ENCODE data around the gene HSD17B14. TPM values are rescaled to one million over a fixed set of nuclear protein-coding genes. Genes with fewer than 3 reads are reported as not detected.

The HSD17B14 gene
- total RNA-seq, 1 experiment from 2014 or later: not detected

DNA sequence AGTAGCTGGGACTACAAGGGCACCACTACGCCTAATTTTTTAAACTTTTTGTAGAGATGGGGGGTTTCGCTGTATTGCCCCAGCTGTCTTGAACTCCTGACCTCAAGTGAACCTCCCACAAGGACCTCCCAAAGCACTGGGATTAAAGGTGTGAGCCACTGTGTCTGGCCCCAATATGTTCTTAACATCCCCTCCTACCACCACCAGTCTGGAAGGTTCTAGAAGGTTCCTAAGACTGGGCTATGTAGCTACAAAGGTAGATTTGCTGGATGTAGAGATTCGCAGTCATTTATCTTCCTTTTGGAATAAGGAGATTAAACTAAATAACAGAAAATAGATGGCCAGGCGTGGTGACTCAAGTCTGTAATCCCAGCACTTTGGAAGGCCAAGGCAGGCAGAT lies 5.3 kb downstream of the HSD17B14 start:
- no peak for DNase-seq (ENCODE audit: low spot score)

DNA sequence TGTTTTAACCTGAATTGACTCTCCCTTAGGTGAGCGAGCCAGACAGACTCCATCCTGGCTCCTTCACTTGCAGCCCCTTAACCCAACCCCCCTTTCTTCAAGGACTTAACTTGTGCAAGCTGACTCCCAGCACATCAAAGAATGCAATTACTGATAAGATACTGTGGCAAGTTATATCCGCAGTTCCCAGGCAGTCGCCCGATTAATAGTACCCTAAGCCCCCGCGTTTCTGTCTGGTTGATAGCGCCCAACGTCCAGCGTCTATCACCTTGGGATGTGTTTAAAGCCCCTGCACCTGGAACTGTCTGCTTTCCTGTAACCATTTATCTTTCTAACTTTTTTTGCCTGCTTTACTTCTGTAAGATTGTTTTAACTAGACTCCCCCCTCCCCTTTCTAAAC lies 6.2 kb downstream of the HSD17B14 start:
- DNase-seq (ENCODE audit: low spot score): no peak

DNA sequence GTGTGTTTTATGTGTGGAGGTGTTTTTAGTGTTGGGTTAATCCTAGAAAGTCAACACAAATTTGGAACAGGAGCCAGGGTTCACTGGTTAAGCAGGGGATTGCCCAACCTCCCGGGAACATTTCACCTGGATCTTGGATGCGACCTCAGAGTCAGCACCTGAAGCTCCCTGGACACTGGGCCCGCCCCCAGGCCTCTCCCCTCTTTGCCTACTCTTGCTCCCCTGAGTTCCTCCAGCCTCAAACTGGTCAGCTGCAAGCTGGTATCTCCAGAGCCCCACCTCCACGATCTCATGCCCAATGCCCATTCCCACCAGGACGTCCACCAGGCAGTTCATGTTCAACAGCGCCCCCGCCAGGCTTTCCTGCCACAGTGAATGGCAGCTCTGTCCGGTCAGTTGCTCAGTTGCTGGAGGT lies 9.7 kb downstream of the HSD17B14 start:
- no peak for DNase-seq (ENCODE audit: low spot score)

DNA sequence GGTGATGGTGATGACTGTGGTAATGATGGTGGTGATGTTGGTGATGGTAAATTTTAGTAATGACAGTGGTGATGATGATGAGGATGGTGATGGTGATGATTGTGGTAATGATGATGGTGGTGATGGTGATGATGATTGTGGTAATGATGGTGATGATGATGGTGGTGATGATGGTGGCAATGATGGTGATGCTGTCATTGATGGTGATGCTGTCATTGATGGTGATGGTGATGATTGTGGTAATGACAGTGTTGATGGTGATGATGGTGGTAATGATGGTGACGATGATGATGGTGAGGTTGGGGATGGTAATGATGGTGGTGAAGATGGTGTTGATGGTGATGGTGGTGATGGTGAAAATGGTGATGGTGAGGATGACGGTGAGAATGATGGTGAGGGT lies 13.8 kb downstream of the HSD17B14 start:
- DNase-seq (ENCODE audit: low spot score): no peak

DNA sequence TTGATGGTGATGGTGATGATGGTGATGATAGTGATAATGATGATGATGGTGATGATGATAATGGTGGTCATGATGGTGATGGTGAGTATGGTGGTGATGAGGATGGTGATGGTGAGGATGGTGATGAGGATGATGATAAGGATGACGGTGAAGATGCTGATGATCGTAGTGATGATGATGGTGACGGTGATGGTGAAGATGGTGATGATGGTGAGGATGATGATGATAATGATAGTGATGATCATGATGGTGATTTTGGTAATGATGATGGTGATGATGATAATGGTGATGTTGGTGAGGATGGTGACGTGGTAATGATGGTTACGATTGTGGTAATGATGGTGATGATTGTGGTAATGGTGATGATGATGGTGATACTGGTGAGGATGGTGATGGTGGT lies 14.7 kb downstream of the HSD17B14 start:
- DNase-seq (ENCODE audit: low spot score): no peak

DNA sequence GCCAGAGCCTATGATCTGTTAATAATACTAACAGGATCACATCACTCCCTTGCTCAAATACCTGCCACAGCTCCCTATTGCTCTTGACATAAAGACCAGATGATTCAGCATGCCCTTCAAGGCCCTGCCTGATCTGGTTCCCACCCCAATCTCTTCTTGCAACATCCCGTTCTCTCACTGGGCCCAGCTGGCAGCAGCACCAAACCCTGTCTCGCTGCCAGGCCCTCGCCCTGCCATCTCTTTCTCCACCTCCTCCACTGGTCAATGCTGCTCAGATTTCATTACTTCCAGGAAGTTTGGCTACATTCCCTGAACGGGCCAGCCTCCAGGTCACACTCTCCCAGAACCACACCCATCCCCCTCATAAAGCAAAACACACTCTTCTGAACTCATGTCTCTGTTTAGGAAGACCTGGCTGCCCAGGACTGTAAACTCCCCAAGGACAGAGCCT lies 16.9 kb downstream of the HSD17B14 start:
- no peak for DNase-seq (ENCODE audit: low spot score)

DNA sequence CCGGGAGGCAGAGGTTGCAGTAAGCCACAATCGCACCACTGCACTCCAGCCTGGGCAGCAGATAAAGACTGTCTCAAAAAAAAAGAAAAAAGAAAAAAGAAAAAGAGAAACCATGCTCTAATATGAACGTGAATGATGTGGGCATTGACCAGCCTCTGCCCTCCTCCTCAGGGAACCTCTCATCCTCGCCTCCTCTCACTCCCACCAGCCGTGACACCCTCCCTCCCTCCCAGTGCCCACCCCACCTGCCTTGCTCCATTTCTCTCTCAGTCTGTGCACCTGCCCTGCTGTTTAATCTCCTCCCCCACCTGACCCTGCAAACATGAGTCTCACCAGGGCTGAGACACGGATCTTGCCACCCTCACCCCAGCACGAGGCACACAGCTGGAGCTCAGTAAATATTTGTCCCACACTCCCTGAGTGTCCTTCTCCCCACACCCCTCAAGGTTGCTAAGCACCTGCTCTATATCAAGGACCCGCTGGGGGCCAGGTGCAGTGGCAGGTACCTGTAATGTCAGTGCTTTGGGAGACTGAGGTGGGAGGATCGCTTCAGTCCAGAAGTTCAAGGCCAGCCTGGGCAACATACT lies 18.0 kb downstream of the HSD17B14 start:
- no peak for DNase-seq (ENCODE audit: low spot score)

DNA sequence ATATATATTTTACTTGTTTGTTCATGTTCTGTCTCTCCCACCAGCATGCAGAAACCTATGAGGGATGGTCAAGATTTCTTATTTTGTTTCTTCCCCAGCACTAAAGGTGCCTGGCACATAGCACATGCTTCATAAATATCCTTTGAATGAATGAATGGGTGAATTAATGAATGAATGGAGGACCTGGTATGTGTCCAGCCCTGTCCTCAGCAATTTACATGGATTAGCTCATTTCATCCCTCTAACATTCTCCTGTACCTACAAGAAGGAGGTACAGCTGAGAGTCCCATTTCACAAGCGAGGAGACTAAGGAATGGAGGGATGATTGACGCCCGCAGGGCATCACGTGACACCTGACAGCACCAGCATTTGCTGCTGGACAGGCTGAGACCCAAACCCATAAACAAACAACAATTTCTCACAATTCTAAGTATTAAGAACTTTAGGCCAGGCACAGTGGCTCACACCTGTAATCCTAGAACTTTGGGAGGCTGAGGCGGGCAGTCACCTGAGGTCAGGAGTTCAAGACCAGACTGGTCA lies 18.6 kb downstream of the HSD17B14 start:
- DNase-seq (ENCODE audit: low spot score): no peak

DNA sequence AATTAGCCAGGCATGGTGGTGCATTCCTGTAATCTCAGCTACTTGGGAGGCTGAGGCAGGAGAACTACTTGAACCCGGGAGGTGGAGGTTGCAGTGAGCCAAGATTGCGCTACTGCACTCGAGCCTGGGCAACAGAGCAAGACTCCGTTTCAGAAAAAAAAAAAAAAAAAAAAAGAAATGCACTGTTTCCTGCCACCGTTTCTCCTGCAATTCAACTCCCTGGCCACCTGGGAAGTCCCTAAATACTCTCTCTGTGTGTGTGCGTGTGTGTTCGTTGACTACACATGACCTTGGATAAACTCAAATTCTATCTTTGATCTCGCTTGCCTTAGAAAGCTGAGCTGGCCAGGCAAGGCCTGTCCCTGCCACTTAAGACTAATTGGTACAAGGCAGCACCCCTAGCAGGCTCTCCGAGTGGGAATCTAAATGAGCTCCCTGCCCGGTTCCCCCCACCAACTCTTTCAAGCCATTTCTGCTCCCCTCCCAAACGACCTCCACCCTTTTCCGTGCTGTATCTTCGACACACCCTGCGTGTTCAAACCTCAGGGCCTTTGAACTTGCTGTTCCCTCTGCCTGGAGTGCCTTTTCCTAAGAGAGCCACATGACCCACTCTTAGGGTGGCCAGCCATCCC lies 20.3 kb downstream of the HSD17B14 start:
- peak; percentile 48 for DNase-seq (ENCODE audit: low spot score)

DNA sequence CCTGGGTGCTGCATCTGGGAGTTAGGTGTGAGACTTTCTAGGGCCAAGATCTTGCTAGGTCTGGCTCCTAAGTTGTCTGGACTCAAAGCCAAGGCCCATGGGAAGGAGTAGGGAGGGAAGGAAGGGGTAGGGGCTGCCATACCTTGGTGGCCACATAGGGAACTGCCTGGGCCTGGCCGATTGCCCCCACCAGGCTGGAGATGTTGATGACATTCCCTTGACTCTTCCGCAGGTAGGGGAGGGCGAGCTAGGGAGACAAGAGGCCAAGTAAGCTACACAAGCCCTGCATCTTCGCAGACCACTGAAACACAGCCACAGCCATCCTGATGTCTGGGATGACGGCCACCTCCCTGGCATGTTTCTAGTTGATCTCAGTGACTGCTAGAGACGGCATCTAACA lies 21.4 kb downstream of the HSD17B14 start:
- no peak for DNase-seq (ENCODE audit: low spot score)

DNA sequence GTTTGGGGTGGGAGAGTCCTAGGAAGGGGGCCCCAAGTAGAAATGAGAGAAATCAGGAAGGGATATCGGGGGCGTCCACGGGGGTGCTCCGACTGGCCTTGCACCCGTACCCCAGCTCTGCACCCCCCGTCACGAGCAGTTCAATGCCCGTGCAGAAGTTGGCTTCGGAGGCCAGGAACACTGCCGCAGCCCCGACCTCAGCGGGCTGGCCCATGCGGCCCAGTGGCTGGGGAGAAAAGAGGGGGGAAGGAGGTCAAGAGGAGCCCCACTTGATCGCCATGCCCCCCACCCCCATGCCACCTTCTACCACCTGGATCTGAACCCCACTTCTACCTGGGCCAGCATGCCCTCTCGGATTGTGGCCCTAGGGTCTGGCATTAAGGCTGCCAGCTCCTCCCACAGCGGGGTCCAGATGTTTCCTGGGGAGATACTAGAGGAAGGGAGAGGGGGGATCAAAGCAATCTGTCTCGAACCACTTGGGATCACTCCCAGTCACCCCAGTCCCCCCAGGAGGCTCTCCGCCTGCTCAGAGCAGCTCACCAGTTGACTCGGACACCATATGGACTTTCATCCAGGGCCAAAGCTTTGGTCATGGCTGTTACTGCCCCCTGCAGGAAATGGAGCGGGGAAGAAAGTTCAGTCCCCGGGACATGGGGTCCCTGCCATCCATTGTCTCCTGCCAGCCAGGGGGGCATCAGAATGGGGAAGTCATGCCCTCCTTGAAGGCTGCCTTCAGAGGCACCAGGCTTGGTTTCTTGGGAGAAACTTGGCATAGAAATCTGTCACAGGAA lies 23.0 kb downstream of the HSD17B14 start:
- DNase-seq (ENCODE audit: low spot score): no peak

DNA sequence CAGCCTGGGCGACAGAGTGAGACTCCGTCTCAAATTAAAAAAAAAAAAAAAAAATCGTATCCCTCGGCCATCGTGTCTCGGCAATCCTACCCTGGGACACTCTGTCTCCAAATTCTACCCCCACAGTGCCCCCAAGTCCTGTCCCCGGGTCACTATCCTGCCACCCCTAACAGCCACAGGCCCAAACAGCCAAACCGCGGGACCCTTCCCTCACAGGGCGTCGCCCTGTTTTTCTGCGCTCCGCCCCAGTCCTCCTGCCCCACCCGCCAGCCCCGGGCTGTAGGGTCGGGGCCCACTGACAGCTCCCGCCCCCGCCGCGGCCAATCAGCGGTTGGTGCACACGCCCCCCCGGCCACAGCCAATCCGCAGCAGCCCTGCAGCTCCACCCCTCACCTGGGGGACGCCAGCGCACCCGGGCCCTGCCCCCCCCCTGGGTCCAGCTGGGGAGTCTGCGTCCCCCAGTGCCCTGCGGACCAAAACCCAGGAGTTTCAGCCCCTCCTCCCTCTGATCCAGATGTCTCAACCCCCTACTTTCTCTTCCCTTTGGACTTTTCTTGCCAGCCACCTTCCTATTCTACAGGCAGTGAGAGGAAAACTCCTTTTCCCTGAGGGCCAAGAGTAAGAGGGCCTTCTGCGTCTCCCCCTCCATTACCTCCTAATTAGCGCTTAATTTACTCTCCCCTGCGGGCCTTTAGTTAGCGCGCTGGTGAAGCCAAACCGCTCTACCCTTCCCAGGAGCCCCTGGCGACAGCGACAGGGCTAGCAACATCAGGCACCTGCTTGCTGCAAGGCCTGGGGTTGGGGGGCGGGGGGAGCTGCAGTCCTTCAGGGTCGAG lies 24.0 kb downstream of the HSD17B14 start:
- DNase-seq (ENCODE audit: low spot score): peak; percentile 61

DNA sequence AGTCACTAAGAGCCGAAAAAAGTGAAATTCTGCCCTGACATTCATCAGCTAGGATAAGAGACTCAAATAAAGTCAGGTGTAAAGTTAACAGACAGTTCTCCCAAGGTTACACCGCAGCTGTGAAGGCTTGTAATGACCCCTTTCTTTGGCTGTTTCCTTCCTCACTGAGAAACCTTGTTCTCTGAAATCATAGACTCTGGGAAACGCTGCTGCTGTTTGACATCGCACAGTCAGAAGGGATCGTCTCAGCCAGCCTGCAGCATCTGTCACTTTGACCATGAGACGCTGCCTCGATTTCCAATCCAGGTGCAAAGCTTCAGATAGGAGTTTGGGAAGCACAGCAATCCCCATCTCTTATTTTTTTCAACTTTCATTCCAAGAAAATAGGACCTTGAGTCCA lies 26.1 kb downstream of the HSD17B14 start:
- no peak for DNase-seq (ENCODE audit: low spot score)

DNA sequence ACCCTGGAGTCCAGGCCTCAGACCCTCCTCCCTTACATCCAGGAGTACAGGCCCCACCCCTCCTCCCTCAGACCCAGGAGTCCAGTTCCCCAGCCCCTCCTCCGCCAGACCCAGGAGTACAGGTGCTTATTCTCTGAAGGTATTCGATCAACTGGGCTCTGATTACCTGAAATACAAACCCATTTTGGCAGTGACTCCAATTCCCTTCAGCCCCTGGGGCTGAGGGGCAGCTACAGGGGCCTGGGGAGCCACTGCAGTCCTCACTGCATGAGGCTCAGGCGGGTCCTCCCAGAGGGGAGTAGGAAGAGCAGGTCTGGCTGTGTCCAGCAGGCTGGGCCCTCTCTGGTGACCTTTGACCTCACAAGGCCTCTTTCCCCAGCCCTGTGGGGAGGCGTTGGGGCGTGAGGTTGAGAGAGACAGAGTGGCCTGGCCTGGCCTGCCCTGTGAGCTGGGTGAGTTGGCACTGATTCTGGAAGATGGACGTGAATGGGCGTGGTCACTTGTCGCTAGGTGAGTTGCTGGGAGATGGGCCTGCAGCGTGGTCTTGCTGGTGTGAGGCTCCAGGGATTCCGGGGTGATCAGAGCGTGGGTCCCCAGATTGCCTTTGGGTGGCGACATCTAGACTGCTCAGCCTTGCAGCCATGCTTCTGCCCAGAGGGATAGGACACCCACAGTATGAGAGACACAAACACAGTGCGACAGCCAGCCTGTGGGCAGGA lies 28.5 kb downstream of the HSD17B14 start:
- DNase-seq (ENCODE audit: low spot score): peak; percentile 52

DNA sequence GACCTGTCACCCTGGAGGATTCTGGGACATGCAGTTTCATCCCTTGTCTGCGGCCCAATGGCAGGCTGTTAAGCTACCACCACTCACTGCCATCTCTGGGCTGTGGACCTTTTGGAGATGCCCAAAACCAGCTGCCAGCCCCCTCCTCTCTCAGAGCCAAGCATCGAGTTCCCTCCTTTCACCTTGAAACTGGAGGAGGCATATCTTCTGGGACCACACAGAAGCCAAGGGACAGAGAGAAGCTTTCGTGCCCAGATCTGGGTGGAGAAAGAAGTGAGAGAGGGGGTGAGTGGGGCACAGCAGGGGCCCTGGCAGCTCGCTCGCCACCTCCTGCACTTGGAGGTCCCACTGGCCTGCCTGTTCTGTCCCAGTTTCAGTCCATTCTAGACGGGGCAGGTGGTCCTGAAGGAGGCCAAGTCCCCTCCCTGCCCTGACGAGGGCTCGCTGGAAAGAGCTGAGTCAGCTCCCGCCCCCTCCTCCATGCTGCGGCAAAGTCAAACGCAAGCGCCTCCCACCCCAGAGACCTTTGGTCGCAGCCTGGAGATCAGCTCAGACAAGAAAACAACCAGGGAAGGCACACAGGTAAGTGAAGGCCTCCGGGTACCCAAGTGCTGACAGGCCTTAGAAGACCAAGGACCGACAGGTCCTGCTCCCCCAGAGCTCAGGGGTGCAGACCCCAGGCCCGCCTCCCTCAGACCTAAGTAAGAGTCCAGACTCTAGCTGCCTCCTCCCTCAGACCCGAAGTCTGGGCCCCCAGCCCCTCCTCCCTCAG lies 29.3 kb downstream of the HSD17B14 start:
- DNase-seq (ENCODE audit: low spot score): peak; percentile 84

DNA sequence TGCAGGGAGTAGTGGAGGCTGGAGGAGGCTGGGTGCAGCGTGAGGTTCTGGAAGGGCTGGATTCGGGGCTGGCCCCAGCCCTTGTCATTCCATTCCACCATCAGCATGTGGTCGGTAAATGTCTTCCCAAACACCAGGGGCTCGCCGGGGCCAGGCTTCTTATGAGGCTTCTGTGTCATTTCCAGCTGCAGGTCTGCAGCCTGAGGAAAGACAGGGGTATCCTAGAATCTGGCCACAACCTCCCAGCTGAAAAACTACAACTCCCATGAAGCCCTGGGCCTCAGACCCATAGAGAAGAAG lies 29.8 kb downstream of the HSD17B14 start:
- DNase-seq (ENCODE audit: low spot score): no peak

DNA sequence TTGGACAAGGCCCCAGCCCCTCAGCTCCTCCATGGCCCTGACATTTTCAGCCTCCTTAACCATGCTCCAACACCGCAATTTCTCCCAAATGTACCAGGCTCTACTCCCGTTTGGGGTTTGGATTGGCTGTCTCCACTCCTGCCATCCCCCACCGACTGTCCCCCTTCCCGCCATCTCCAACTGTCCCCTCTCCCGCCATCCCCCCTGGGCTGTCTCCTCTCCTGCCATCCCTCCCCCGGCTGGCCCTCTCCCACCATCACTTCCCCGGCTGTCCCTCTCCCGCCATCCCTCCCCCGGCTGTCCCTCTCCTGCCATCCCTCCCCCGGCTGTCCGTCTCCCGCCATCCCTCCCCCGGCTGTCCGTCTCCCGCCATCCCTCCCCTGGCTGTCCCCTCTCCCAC lies 30.8 kb downstream of the HSD17B14 start:
- no peak for DNase-seq (ENCODE audit: low spot score)

DNA sequence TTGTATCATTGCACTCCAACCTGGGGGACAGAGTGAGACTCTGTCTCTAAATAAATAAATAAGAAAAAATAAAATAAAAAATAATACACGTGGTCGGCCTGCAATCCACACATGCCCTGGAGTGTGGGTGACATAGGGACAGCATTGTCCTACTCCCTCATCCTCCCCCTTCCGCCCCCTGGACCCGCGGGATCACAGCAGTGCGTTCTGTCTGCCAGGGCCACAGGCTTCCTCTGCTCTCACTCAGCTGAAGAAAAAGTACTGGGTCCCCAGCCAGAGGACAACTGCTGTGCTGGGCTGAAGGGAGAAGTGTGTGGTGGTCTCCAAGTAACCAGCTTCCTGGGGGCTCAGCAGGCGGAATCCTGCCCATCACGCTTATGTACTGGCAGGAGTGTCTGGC lies 31.8 kb downstream of the HSD17B14 start:
- no peak for DNase-seq (ENCODE audit: low spot score)

DNA sequence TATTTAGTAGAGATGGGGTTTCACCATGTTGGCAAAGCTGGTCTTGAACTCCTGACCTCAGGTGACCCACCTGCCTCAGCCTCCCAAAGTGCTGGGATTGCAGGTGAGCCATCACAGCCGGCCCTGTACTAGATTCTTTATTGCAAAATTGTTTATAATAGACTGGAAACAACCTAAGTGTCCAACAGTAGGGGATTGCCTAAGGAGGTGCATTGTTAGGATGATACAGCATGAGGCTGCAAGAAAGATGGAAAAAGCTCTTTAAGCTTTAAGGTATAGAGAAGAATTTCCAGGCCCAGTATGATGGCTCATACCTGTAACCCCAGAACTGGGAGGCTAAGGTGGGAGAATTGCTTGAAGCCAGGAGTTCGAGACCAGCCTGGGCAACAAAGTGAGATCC lies 33.7 kb downstream of the HSD17B14 start:
- DNase-seq (ENCODE audit: low spot score): no peak

Measured in HT-29 (cell line).